ENCODE results near the gene PTPRZ1. TPM values are rescaled to one million over a fixed set of nuclear protein-coding genes. Genes with fewer than 3 reads are reported as not detected.

Gene PTPRZ1
- total and polyA plus RNA-seq, 2 of the 13 experiments (the other 11 are each of a cell fraction or from before 2014, with no cell fraction given), result not detected

DNA sequence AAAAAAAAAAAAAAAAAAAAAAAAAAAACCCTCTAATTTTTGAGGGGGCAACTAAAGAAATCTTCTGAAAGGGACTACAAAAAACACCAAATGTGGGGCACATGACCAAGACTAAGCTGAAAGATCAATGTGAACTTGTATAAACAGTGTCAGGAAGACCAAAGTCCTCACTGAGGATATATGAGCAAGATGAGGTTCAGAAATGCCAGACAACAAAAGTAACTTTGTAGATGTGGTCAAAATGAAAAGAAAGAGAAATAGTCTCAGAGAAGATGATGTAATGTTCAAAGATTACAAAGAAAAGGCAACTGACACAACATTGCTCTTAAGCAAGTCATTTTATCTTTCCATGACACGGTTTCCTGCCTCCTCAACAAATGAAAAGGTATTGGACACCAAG lies 48.7 kb upstream of the PTPRZ1 start (continued):
- TF ChIP-seq POLR2AphosphoS2 (IDR thresholded peaks at IDR 0.05; ENCODE audit: low read depth, low read length), result no peak
- no peak for TF ChIP-seq SMAD3 (CRISPR knock-in tag; IDR thresholded peaks at IDR 0.05)
- TF ChIP-seq MIER2 (CRISPR knock-in tag; IDR thresholded peaks at IDR 0.05), result no peak
- TF ChIP-seq ZMYM4 (CRISPR knock-in tag; IDR thresholded peaks at IDR 0.05), result peak; percentile 32; the same call in 1 of the 2 replicates
- TF ChIP-seq REXO4 (CRISPR knock-in tag; IDR thresholded peaks at IDR 0.05; ENCODE audit: borderline replicate concordance), result no peak
- TF ChIP-seq ZNF274 (CRISPR knock-in tag; IDR thresholded peaks at IDR 0.05), result no peak
- TF ChIP-seq IKZF1 (IDR thresholded peaks at IDR 0.05), result no peak
- no peak for TF ChIP-seq ARNT (IDR thresholded peaks at IDR 0.05)
- TF ChIP-seq HMG20B (CRISPR knock-in tag; conservative IDR thresholded peaks at IDR 0.05), result no peak
- TF ChIP-seq ZMAT3 (CRISPR knock-in tag; conservative IDR thresholded peaks at IDR 0.05), result no peak
- TF ChIP-seq MED8 (CRISPR knock-in tag; IDR thresholded peaks at IDR 0.05; ENCODE audit: insufficient replicate concordance), result no peak
- TF ChIP-seq GTF3A (CRISPR knock-in tag; conservative IDR thresholded peaks at IDR 0.05), result no peak
- TF ChIP-seq NFIC (IDR thresholded peaks at IDR 0.05; ENCODE audit: low read length), result peak; percentile 69; the same call in 1 of the 2 replicates
- TF ChIP-seq ZNF740 (CRISPR knock-in tag; IDR thresholded peaks at IDR 0.05), result no peak
- no peak for TF ChIP-seq ZBTB44 (CRISPR knock-in tag; IDR thresholded peaks at IDR 0.05)
- TF ChIP-seq TOPORS (CRISPR knock-in tag; IDR thresholded peaks at IDR 0.05), result no peak
- peak; percentile 66 for TF ChIP-seq ZNF710 (CRISPR knock-in tag; IDR thresholded peaks at IDR 0.05; ENCODE audit: borderline replicate concordance)
- TF ChIP-seq HIC2 (CRISPR knock-in tag; IDR thresholded peaks at IDR 0.05; ENCODE audit: low read depth), result no peak
- peak; percentile 44; the same call in 1 of the 2 replicates for TF ChIP-seq CREM (IDR thresholded peaks at IDR 0.05)
- no peak for TF ChIP-seq CREM (CRISPR knock-in tag; IDR thresholded peaks at IDR 0.05)
- no peak for TF ChIP-seq CC2D1A (CRISPR knock-in tag; IDR thresholded peaks at IDR 0.05)
- peak; percentile 86 for TF ChIP-seq ZNF12 (CRISPR knock-in tag; IDR thresholded peaks at IDR 0.05)
- TF ChIP-seq HMG20A (CRISPR knock-in tag; IDR thresholded peaks at IDR 0.05; ENCODE audit: borderline replicate concordance), result peak; percentile 85; the same call in 1 of the 2 replicates
- no peak for TF ChIP-seq HHEX (CRISPR knock-in tag; IDR thresholded peaks at IDR 0.05)
- no peak for TF ChIP-seq ZNF326 (CRISPR knock-in tag; IDR thresholded peaks at IDR 0.05; ENCODE audit: borderline replicate concordance)
- TF ChIP-seq NFKBIZ (CRISPR knock-in tag; IDR thresholded peaks at IDR 0.05), result no peak
- no peak for TF ChIP-seq DDIT3 (CRISPR knock-in tag; IDR thresholded peaks at IDR 0.05)
